GM10266 (cell line): ENCODE results near the gene SSR2.

ENCODE experiments used
- DNase-seq: peaks from one replicate; pipeline ENCODE4 v3.0.0; 2012; ENCODE audit errors: extremely low spot score
- TF ChIP-seq, protein P1 (sequence below): IDR thresholded peaks from 2 replicates; pipeline ENCODE4 v1.5.1; 2012; ENCODE audit warnings: mild to moderate bottlenecking, low read depth; ENCODE audit not compliant: control insufficient read depth, insufficient read depth; ENCODE audit errors: missing control alignments

Gene SSR2

DNA sequence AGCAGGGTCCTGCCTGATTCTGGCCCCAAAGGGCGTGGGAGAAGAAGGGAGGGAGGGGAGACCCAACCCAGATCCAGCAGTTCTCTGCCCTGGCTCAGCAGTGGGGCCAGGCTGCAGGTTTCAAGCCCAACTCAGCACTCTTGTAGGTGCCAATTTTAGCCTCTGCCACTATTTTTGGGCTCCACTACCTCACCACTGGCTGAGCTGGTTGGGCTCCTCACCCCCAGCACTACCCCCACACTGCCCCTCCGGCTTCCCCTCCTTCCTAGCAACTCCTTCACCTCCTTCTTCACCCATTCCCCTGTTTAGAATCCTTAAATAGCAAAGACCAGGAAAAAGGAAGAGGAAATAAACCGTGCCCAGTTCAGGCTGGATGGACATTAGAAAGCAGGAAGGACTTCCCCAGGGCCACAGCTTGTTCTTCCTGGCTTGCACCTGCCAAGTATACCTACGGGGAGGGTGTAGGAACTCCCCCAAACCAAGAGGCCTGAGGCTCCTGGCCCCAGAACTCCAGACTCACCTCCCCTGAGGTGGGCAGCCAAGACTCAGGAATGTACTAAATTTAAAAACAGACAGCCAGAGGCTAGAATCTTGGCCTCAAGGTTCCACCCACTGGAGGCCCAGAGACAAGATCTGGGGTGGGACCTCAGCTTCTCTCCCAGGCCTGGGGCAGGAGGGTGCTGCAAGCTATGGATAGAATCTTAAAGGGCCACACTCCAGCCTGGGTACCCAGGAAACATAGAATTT lies 41.0 kb downstream of the SSR2 start:
- DNase-seq = no peak

DNA sequence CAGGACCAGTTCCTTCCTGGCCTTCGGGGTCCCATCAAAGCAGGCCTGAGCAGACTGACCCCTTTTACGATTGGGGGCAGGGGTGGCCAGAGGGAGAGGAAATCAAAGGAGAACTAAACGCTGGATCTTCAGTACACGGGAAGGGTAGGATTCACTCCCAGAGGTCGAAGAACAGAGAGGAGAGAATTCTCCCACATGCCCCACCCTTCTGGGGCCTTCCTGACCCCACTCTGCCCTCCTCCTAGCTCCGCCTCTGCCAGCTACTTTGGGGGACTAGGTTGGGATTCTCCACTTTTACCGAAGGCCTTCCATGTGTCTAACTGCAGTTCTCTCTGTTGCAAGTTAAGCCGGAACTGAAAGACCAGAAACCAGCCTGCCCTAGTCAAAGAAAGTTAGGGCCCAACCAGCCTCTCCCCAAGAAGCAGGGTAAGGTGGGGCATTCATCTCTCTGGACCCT lies 41.8 kb downstream of the SSR2 start:
- no peak for DNase-seq
- TF ChIP-seq, protein P1, sequence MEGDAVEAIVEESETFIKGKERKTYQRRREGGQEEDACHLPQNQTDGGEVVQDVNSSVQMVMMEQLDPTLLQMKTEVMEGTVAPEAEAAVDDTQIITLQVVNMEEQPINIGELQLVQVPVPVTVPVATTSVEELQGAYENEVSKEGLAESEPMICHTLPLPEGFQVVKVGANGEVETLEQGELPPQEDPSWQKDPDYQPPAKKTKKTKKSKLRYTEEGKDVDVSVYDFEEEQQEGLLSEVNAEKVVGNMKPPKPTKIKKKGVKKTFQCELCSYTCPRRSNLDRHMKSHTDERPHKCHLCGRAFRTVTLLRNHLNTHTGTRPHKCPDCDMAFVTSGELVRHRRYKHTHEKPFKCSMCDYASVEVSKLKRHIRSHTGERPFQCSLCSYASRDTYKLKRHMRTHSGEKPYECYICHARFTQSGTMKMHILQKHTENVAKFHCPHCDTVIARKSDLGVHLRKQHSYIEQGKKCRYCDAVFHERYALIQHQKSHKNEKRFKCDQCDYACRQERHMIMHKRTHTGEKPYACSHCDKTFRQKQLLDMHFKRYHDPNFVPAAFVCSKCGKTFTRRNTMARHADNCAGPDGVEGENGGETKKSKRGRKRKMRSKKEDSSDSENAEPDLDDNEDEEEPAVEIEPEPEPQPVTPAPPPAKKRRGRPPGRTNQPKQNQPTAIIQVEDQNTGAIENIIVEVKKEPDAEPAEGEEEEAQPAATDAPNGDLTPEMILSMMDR = no peak

More for the DNA sequence above, 41.0 kb downstream of the SSR2 start:
- TF ChIP-seq, protein P1 = no peak

DNA sequence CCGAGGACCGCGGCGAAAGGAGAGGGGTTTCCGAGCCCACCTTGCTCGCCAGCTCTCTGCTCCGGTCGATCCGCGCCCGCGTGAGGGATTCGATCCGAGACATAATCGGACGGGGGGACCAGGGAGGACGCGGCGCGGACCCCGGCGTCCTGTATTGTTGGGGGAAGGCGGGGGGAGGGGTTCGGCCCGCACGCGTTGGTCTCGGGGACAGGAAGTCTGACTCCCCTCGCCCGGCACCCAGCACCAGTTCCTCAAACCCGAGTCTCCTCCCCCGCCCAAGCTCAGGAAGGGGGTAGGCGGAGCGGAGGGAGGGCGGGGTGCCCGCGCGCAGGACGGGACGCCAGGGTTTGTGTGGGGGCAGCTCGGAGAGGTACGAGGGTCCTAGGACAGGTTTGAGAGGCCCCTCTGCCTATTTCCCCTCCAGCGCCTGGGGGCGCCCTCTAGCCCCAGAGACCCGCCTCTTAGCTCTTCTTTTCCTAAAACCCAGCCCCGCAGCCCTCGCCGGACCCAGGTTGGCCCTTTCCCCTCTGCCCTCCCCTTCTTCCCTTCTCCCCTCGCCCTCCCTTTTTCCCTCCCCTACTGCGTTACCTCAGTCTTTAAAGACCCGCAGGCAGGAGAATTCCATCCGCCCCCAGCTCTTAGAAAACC lies 42.3 kb downstream of the SSR2 start, which contains the start of gene ARHGEF2:
Gene ARHGEF2, minus strand, starts transcription at position 223 of the 648 bp plus-strand sequence. Its CDS starts 120 bp downstream, at position 103.
- TF ChIP-seq, protein P1 = peak; percentile 45
- DNase-seq = peak; percentile 86

DNA sequence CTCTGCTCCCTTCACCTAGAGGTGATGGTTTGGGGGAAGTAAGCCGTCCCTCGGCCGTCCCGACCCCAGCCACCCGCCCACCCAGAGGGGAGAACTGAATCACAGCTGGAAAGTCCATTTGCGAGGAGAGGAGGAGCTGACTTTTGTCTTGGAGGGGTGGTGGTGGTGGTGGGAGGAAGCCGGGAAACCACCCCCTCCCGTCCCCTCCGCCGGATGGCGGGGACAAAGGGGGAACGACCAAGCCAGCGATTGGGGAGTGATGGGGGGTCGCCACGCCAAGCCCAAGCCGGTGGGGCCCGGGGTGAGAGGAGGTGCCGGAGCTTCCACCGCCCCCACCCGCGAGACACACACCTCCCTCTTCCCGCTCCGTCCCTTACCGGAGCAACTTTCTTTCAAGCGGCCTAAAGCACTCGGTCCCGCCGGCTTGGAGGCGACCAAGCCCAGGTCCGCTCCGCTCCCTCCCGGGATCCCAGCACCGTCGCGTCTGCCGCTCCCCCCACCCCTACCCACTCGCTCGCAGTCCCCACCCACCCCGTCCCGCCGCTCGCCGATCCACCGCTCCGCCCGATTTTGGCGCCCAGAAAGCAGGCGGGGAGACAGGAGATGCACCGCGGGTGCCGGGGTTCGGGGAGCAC lies 42.9 kb downstream of the SSR2 start:
- DNase-seq = peak; percentile 63
- TF ChIP-seq, protein P1 = no peak

DNA sequence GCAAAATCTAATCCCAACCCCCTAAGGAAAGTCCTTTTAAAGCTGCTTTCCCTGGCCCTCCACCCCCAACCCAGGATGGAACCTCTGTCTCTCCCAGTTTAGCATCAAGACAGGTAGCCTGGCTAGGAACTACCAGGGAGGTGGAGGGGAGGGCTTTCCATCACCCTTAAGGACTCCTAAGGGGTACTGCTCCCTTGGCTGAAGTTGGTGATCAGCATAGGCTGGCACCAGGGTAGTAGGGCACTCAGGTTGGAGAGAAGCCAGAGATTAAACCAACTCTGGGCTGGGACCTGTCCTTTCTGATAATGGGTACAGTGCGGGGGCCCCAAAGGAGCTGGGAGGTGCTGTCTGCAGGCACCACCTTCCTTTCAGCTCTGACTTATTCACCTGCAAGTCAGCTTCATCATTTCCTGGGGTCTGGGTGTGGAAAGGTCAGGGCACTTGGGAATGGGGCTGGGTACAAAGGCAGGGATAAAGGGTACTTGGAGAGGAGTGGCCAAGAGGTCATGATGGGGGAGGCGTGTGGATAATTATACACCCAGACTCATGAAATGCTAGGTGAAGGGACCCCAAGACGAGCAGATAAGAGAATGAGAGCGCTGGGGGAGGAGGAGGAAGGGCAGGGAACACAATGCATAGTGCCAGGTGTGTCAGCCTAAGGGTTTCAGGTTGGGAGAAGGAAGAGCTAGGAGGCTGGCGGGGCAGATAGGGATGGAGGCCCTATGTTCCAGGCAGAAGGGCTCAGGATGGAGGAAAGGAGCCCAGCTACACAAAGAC lies 43.6 kb downstream of the SSR2 start:
- TF ChIP-seq, protein P1 = no peak
- no peak for DNase-seq

DNA sequence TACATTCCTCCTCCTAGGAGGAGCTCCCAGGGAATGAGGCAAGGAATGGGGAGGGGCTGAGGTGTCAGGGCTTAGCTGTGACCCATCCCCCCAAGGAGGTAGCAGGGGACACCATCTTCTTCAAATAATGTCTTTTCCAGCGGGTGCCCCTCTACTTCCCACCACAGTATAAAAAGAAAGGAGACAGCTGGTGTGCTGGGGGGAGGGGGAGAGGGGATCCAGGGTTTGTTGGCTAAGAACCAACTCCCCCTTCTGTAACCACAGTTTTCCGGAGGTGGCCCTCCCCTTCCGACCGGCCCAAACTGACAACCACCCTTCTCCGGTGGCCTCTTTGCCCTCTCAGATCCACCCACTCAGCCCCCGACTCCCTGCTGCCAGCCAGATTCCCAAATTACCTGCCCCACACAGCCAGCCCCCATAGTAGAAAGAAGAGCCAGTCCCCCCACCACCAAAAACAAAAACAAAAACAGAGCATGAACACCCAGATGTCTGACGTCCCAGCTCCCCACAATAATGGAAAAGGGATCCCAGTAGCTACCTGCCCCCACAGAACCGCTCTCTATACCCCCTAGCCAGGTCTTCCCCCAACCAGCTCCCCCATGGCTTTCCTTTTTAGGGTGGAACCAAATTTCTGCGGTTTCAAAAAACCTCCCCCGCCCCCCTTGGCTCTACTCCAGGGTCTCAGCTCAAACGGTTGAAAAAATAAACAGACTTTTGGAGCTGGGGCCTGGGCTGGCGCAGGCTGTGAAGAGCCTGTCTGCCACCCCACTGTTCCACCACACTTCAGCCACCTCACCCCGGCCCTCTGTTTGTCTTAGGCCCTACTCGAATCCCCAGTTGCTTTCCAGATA lies 44.5 kb downstream of the SSR2 start:
- DNase-seq = peak; percentile 67
- TF ChIP-seq, protein P1 = no peak
